ENCODE measurements around the gene SLC9A9. TPM values are rescaled to one million over a fixed set of nuclear protein-coding genes. Genes with fewer than 3 reads are reported as not detected.

The SLC9A9 gene
- total and polyA plus RNA-seq, 8 donors, result 0.28 to 5.9 (median 0.75) TPM

DNA sequence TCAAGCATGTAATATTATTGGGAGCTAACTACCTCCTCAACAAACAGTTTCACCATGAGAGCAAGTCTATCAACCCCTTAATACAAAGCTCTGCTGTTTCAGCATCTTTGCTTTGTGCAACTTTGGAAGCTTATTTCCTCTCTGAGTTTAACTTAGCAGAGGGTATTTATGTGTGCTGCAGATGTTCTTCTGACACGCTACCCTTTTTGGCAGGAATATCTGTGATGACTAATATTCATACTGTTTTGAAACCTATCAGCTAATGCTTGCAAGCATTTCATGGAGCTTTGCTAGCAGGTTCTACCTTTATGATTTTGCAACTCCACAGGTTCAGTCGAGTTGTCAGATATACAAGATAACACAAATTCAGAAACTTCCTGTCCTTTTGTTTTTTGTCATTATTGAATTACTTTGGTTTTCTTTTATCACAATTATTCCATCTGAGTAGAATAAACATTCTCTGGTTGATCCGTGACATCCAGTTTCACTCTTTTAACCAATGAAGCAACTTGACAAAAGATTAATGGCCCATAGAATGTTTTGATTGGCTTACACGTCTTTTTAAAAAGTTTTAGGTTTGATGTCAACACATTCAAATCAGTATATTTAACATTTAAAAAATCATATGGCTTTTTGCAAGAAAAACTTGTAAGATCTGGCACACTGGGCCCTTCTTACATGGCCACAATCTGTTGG lies 1.7 kb upstream of the SLC9A9 start:
- H3K4me1 ChIP-seq, result no peaks in the 10 kb centered on the region
- intact Hi-C loops (cut with DNase I), result no loop called here
- no peak overlapping the region for H3K27ac ChIP-seq
- peak in 3 of 4 donors; percentile 32 to 53 (median 42) for ATAC-seq
- no peaks in the 10 kb centered on the region for H3K27me3 ChIP-seq
- TF ChIP-seq, protein P1, sequence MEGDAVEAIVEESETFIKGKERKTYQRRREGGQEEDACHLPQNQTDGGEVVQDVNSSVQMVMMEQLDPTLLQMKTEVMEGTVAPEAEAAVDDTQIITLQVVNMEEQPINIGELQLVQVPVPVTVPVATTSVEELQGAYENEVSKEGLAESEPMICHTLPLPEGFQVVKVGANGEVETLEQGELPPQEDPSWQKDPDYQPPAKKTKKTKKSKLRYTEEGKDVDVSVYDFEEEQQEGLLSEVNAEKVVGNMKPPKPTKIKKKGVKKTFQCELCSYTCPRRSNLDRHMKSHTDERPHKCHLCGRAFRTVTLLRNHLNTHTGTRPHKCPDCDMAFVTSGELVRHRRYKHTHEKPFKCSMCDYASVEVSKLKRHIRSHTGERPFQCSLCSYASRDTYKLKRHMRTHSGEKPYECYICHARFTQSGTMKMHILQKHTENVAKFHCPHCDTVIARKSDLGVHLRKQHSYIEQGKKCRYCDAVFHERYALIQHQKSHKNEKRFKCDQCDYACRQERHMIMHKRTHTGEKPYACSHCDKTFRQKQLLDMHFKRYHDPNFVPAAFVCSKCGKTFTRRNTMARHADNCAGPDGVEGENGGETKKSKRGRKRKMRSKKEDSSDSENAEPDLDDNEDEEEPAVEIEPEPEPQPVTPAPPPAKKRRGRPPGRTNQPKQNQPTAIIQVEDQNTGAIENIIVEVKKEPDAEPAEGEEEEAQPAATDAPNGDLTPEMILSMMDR (IDR thresholded peaks at IDR 0.05), result no peak
- no peaks in the 10 kb centered on the region for H3K9me3 ChIP-seq
- FAIRE-seq, result no peak
- no peak overlapping the region for H3K4me3 ChIP-seq
- no peaks in the 10 kb centered on the region for H3K36me3 ChIP-seq
- no peak for DNase-seq
- WGBS, 2 donors, result 30 to 38% methylated on average over 4 of the region's 4 CpGs

DNA sequence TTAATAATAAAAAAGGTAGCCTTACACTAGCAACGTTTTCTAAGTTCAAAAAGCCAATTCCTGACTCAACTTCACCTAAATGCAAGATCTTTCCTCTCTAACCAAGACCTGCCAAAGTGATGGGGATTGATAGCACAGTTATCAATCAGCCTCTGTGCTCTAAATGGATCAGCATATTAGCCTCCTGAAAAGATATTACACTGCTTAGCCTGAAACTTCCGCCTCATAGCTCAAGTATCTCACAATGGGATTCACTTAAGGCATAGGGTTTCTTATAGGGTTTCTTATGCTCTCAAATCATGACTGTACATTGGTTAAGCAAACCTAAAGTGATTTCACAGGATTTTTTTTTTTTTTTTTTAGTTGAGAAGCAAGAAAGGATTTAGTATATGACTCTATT lies 436 bp upstream of the SLC9A9 start:
- TF ChIP-seq, protein P1 (IDR thresholded peaks at IDR 0.05), result no peak
- Histone ChIP-seq H3K4me3 (peak overlapping the region in 1 of 4 donors; percentile 27), H3K36me3 (no peaks in the 10 kb centered on the region), H3K9me3 (no peaks in the 10 kb centered on the region), H3K27me3 (no peaks in the 10 kb centered on the region), H3K4me1 (no peaks in the 10 kb centered on the region), H3K27ac (no peak overlapping the region)
- intact Hi-C loops (cut with DNase I), result no loop called here
- 55 to 64% methylated on average over 2 of the region's 2 CpGs for WGBS, 2 donors
- no peak for DNase-seq
- no peak for ATAC-seq
- no peak for FAIRE-seq

DNA sequence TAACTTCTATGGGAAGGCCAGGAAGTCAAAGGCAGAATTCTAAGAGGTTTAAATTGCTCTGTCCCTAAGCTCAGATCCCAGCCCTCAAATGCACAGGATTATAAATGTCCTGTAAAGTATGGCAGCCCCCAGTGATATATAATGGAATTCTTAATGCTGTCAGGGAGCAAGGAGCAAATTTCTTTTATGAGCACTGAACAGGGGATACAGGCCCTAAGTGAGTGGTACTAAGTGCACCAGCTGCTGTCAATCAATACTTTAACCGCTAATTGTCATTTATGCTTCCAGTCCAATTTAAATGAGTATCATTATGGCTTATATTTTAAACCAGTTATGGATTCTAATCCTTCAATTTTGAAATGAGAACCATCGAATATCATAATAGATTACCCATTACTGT lies 4.7 kb downstream of the SLC9A9 start:
- H3K4me1 ChIP-seq, result no peaks in the 10 kb centered on the region
- TF ChIP-seq, protein P1 (IDR thresholded peaks at IDR 0.05), result no peak
- DNase-seq (no peak), FAIRE-seq (no peak), ATAC-seq (no peak)
- H3K36me3 ChIP-seq, result no peaks in the 10 kb centered on the region
- 53 to 66% methylated on average over 2 of the region's 2 CpGs for WGBS, 2 donors
- H3K27ac ChIP-seq, result no peak overlapping the region
- H3K4me3 ChIP-seq, result no peak overlapping the region
- no peaks in the 10 kb centered on the region for H3K9me3 ChIP-seq
- intact Hi-C loops (cut with DNase I), result no loop called here
- no peaks in the 10 kb centered on the region for H3K27me3 ChIP-seq

DNA sequence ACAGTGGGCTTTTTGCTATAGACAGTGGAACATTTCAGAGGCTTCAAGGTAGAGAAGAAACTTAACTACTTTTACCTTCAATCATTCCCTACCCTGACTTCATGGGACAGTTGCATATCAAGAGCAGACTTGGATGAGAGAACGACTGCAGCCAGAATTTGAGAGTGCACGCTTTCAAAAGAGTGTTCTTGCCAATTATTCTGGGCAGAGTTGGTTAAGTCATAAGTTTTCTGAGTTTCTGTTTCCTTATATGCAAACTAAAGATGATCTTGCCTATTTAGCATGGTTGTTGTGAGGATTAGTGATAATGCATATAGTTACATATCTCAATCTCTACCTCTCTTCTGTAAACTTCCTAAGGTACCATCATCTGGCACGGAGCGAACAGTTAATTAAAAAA lies 7.6 kb downstream of the SLC9A9 start:
- no peaks in the 10 kb centered on the region for H3K9me3 ChIP-seq
- 60 to 76% methylated on average over 4 of the region's 4 CpGs for WGBS, 2 donors
- intact Hi-C loops (cut with DNase I), result no loop called here
- ATAC-seq, result no peak
- FAIRE-seq, result no peak
- no peak for DNase-seq
- H3K4me3 ChIP-seq, result no peak overlapping the region
- H3K36me3 ChIP-seq, result no peaks in the 10 kb centered on the region
- H3K4me1 ChIP-seq, result no peaks in the 10 kb centered on the region
- no peaks in the 10 kb centered on the region for H3K27me3 ChIP-seq
- TF ChIP-seq, protein P1 (IDR thresholded peaks at IDR 0.05), result no peak
- H3K27ac ChIP-seq, result no peak overlapping the region

DNA sequence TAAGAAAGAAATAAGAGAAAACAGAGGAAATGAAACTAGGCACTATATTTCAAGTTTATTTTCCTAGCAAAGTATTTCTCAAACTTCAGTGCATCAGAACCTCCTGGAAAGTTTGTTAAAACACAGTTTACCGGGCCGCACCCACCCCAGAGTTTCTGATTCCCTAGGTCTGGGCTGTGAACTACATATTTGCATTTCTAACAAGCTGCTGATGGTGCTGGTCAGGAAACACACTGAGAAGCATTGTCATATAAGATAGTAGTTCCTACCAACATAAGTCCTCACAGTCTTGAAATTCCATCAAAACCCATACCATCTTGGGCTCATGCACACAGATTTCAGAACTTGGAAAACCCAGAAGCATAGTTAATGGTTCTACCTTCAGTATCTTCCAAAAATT lies 8.3 kb downstream of the SLC9A9 start:
- ATAC-seq (no peak), DNase-seq (no peak), FAIRE-seq (no peak)
- TF ChIP-seq, protein P1 (IDR thresholded peaks at IDR 0.05), result no peak
- Histone ChIP-seq H3K27me3 (no peaks in the 10 kb centered on the region), H3K9me3 (no peaks in the 10 kb centered on the region), H3K4me3 (no peak overlapping the region), H3K36me3 (no peaks in the 10 kb centered on the region), H3K27ac (no peak overlapping the region), H3K4me1 (no peaks in the 10 kb centered on the region)
- 53 to 68% methylated on average over 2 of the region's 2 CpGs for WGBS, 2 donors
- intact Hi-C loops (cut with DNase I), result no loop called here
